SJCRH30 (cell line): Measurements from ENCODE around the gene TLN1. TPM values are rescaled to one million over a fixed set of nuclear protein-coding genes. Genes with fewer than 3 reads are reported as not detected.

Source experiments
- DNase-seq, 2 experiments: peaks; one replicate each; pipeline ENCODE4 v3.0.0-alpha.2; 2015 to 2020
- H3K27ac ChIP-seq: fragments of 250-450 bp; sonication (Bioruptor Pico); 2 replicates; pipeline ENCODE4 v1.5.1; 2020; ENCODE audit warnings: mild to moderate bottlenecking, moderate library complexity
- H3K27me3 ChIP-seq: fragments of 250-450 bp; sonication (Bioruptor Pico); 2 replicates; pipeline ENCODE4 v1.5.1; 2020; ENCODE audit warnings: mild to moderate bottlenecking, moderate library complexity
- H3K36me3 ChIP-seq: fragments of 250-450 bp; sonication (Bioruptor Pico); 2 replicates; pipeline ENCODE4 v1.5.1; 2020; ENCODE audit warnings: mild to moderate bottlenecking, moderate library complexity
- H3K4me1 ChIP-seq: fragments of 250-450 bp; sonication (Bioruptor Pico); 2 replicates; pipeline ENCODE4 v1.5.1; 2020; ENCODE audit warnings: mild to moderate bottlenecking, moderate library complexity
- H3K4me3 ChIP-seq: fragments of 250-450 bp; sonication (Bioruptor Pico); 2 replicates; pipeline ENCODE4 v1.5.1; 2020; ENCODE audit warnings: mild to moderate bottlenecking, moderate library complexity
- H3K9me3 ChIP-seq: fragments of 250-450 bp; sonication (Bioruptor Pico); replicated peaks from 2 replicates; pipeline ENCODE4 v1.5.1; 2020; ENCODE audit warnings: mild to moderate bottlenecking, moderate library complexity
- total RNA-seq: library from RNA; depleted of rRNA; stranded (reverse); fragments of >200 nt; shearing (Covaris generic); gene quantifications from 2 replicates; pipeline ENCODE4 v1.2.3, GENCODE V29; 2014

Gene TLN1
- total RNA-seq, 1 experiment from 2014 or later: 65.0 TPM

- Histone ChIP-seq H3K36me3 (peaks cover 14% of the 10 kb centered on the region), H3K4me3 (peak overlapping the region; percentile 98), H3K9me3 (no peaks in the 10 kb centered on the region), H3K27me3 (no peaks in the 10 kb centered on the region), H3K4me1 (peaks cover 13% of the 10 kb centered on the region), H3K27ac (no peak overlapping the region; the same call in 1 of the 2 replicates)
- no peak for DNase-seq
Observed at GRCh38 chr9:35691757-35692301, 40.2 kb downstream of the TLN1 start.

DNA sequence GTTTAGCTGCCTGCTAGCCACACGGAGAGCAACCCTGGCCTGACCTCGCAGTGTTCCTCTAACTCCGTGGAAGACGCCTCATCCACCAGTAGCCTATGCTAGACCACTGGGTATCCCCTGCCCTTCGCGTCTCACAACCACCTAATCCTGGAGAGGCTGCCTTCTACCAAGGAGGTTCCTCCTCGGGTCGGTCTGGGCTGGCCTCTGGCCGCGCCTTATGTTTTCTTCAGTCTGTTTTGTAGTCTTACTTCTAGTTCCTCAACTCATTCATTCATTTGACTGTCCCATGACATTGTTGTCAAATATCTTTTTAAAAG, 40.7 kb downstream of the TLN1 start:
- Histone ChIP-seq H3K4me1 (peaks cover 13% of the 10 kb centered on the region), H3K4me3 (peak overlapping the region; percentile 98), H3K27ac (peak overlapping the region; percentile 97), H3K36me3 (peaks cover 13% of the 10 kb centered on the region), H3K9me3 (no peaks in the 10 kb centered on the region), H3K27me3 (no peaks in the 10 kb centered on the region)
- no peak for DNase-seq

- peak; percentile 84 to 85 for DNase-seq
- Histone ChIP-seq H3K27ac (peak overlapping the region; percentile 97), H3K27me3 (no peaks in the 10 kb centered on the region), H3K4me3 (peak overlapping the region; percentile 98), H3K4me1 (peaks cover 13% of the 10 kb centered on the region), H3K9me3 (no peaks in the 10 kb centered on the region), H3K36me3 (peaks cover 18% of the 10 kb centered on the region)
Observed at GRCh38 chr9:35690614-35691333, 41.2 kb downstream of the TLN1 start.

- no peaks in the 10 kb centered on the region for H3K27me3 ChIP-seq
Observed at GRCh38 chr9:35690294-35690613, 41.7 kb downstream of the TLN1 start.

DNA sequence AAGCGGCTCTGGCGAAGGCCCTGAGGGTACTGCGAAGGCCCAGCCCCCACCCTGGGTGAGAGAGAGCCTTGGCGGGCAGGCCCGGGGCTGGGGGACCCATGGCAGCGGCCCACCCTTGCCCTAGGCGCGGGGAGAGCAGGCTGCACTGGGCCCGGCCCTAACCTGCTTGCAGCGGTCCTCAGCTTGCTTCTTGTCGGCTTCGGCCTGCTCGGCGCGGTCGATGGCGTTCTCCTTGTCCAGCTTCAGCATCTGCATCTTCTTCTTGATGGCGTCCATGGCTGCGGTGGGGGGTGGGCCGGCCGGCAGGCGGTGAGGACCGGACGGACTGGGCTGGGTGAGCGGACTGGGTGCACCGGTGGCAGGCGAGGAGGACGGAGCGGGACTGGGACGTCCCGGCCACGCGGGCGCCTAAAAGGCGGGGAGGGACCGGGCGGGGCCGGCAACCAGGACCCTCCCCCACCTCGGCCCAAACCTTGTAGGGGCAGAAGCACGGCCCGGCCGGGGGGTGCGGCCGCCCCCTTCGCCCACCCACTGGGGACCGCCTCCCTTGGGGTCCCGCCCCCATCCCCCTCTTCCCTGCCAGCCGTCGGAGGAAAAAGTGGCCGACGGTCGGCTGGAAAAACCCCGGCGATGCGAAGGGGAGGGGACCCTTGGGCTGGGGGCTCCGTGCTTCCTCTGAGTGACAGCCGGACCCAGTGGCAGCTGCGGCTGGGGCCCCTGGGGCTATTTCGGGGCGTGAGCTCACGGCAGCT, 42.3 kb downstream of the TLN1 start, which contains the start of gene TPM2:
TPM2 (minus strand) TSS at position 384 of the 752 bp plus-strand sequence; CDS start at position 276, 108 bp downstream.
- Histone ChIP-seq H3K9me3 (no peaks in the 10 kb centered on the region), H3K27ac (peak within 1 kb of the TSS; percentile 97), H3K4me3 (peak within 1 kb of the TSS; percentile 98), H3K4me1 (peaks cover 13% of the 10 kb centered on the region), H3K27me3 (no peaks in the 10 kb centered on the region), H3K36me3 (peaks cover 28% of the 10 kb centered on the region)
- peak; percentile 95 for DNase-seq

More at GRCh38 chr9:35690294-35690613, 41.7 kb downstream of the TLN1 start:
- Histone ChIP-seq H3K27ac (peak overlapping the region; percentile 97), H3K4me1 (peaks cover 13% of the 10 kb centered on the region), H3K4me3 (peak overlapping the region; percentile 98), H3K9me3 (no peaks in the 10 kb centered on the region), H3K36me3 (peaks cover 23% of the 10 kb centered on the region)
- peak in 1 of 2 experiments; percentile 73 for DNase-seq

DNA sequence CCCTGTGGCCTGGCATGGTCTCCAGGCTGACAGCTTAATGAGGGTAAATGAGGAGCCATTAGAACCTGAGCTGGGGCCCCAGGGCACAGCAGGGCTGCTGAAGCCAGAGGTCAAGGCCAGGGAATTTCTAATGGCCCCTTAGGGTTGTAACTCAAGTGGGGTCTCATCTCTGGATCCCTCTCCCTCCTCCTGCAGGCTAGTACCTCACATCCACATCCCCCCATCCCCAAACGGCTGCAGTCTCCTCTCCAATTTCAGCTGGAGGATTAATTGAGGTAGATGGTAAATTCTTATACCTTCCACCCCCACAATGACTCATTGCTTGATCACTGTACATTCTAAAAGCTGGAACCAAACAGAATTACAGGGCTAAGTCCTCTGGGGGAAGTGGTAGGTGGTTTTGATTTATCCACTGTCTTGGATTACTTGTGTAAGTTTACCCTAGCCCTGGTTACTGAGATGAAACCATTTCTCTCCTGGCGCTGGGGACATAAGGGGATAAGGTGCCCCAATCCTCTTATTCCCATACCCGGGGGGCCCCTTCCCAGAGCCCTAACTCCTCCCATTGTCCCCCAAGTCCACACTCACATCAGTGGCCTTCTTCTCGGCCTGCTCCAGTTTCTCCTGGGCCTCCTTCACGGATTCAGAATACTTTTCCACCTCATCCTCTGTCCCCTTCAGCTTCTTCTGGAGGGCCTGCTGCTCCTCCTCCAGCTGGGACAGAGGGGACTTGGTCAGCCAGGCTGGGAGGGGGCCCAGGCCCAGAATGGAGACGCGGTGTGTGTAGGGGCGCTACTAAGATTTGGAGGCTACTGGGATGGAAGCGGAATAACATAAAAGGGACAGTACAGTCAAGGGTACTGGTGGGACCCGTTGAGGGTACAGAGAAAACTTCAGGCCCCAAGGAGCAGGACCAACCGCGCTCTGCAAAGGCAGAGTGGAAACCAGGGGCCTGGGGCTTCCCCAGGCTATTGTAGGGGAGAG, 43.1 kb downstream of the TLN1 start:
- peak; percentile 33 to 59 for DNase-seq

GRCh38 chr9:35687972-35688557, 43.9 kb downstream of the TLN1 start:
- DNase-seq: no peak
- peaks cover 13% of the 10 kb centered on the region for H3K4me1 ChIP-seq
- H3K9me3 ChIP-seq: no peaks in the 10 kb centered on the region
- H3K27me3 ChIP-seq: no peaks in the 10 kb centered on the region
- H3K27ac ChIP-seq: peak overlapping the region; percentile 97; the same call in 1 of the 2 replicates
- peak overlapping the region; percentile 98 for H3K4me3 ChIP-seq
- H3K36me3 ChIP-seq: peaks cover 45% of the 10 kb centered on the region

More for the DNA sequence above, 43.1 kb downstream of the TLN1 start:
- H3K27me3 ChIP-seq: no peaks in the 10 kb centered on the region
- peak overlapping the region; percentile 97 for H3K27ac ChIP-seq
- H3K9me3 ChIP-seq: no peaks in the 10 kb centered on the region
- peaks cover 13% of the 10 kb centered on the region for H3K4me1 ChIP-seq
- peaks cover 37% of the 10 kb centered on the region for H3K36me3 ChIP-seq
- peak overlapping the region; percentile 98 for H3K4me3 ChIP-seq

GRCh38 chr9:35687306-35687705, 44.7 kb downstream of the TLN1 start:
- H3K27ac ChIP-seq: no peak overlapping the region
- H3K27me3 ChIP-seq: no peaks in the 10 kb centered on the region
- no peak overlapping the region for H3K4me3 ChIP-seq
- H3K36me3 ChIP-seq: peaks cover 53% of the 10 kb centered on the region
- no peaks in the 10 kb centered on the region for H3K9me3 ChIP-seq
- DNase-seq: no peak
- H3K4me1 ChIP-seq: peaks cover 13% of the 10 kb centered on the region

DNA sequence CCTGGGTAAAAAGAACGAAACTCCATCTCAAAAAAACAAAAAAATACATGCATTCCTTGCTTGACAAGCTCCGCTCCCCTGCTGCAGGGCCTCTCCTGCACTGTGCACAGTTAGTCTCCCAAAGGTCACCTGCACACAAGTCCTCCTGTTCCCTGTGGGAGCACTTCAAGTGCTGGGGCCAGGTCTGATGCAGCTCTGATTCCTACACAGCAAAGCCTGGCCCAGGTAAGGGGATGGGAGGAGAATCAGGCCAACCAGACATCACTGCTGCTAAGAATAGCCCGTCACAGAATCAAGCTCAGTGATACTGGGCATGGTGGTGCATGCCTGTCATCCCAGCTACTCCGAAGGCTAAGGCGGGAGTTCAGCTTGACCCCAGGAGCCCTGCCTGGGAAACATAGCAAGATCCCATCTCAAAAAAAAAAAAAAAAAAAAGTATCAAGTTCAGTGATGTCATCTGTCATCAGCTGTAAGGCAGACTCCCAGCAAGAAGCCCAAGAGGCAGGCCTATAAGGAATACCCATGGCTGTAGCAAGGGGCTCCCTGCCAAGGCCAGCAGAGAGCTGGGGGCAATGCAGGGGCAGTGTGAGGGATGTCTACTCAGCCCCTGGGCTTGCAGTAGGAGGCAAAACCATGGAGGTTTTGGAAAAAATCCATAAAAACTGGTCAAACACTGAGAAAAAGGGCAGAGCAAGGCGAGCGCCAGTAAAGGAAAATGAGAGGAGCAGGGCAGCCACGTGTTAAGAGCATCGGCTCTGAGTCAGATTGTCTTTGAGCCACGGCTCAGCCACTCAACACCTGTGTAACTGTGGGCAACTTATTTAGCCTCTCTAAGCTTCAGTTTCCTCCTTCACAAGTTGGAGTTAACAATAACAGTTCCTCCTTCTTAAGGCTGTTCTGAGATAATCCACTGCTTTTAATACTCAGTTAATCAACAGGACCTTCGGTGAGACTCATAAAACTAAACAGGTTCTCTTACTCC, 45.5 kb downstream of the TLN1 start:
- no peaks in the 10 kb centered on the region for H3K27me3 ChIP-seq
- DNase-seq: no peak
- H3K4me1 ChIP-seq: peaks cover 13% of the 10 kb centered on the region
- peaks cover 53% of the 10 kb centered on the region for H3K36me3 ChIP-seq
- no peak overlapping the region for H3K27ac ChIP-seq
- H3K9me3 ChIP-seq: no peaks in the 10 kb centered on the region
- no peak overlapping the region for H3K4me3 ChIP-seq

GRCh38 chr9:35685506-35685905, 46.5 kb downstream of the TLN1 start:
- no peaks in the 10 kb centered on the region for H3K9me3 ChIP-seq
- H3K27me3 ChIP-seq: no peaks in the 10 kb centered on the region
- H3K4me1 ChIP-seq: peaks cover 13% of the 10 kb centered on the region
- H3K36me3 ChIP-seq: peaks cover 53% of the 10 kb centered on the region
- no peak overlapping the region for H3K27ac ChIP-seq
- DNase-seq: no peak
- H3K4me3 ChIP-seq: no peak overlapping the region

- peaks cover 13% of the 10 kb centered on the region for H3K4me1 ChIP-seq
- H3K9me3 ChIP-seq: no peaks in the 10 kb centered on the region
- peaks cover 53% of the 10 kb centered on the region for H3K36me3 ChIP-seq
- no peaks in the 10 kb centered on the region for H3K27me3 ChIP-seq
- DNase-seq: no peak
- no peak overlapping the region for H3K4me3 ChIP-seq
- H3K27ac ChIP-seq: no peak overlapping the region
Observed at GRCh38 chr9:35684921-35685320, 47.1 kb downstream of the TLN1 start.

DNA sequence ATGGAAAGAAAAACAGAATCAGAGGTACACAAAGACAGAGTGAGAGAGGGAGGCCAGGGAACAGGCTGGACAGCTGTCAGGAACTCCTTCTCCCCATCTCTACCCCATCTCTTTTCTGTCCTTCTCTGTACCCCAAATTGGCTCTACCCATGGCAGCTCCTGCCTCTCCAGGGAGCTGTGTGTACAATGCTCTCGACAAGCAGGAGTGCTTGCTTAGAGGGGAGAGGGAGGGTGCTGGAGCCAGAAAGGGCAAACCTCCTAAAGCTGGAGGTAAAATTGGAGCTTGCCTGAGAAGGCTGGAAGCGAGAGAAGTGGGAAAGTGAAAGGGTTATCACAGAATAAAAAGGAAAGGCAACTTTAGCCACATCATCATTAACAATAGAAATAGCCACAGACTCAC, 48.7 kb downstream of the TLN1 start:
- Histone ChIP-seq H3K4me1 (peaks cover 11% of the 10 kb centered on the region), H3K36me3 (peaks cover 53% of the 10 kb centered on the region), H3K27me3 (no peaks in the 10 kb centered on the region), H3K9me3 (no peaks in the 10 kb centered on the region), H3K4me3 (no peak overlapping the region), H3K27ac (no peak overlapping the region)
- no peak for DNase-seq
